Karpas-422 (cell line): ENCODE results near the gene HOXA13. TPM values are rescaled to one million over a fixed set of nuclear protein-coding genes. Genes with fewer than 3 reads are reported as not detected.

ENCODE experiments used
- DNase-seq: peaks from one replicate; pipeline ENCODE4 v3.0.0-alpha.2; 2015
- H2AFZ ChIP-seq: fragments of 200-600 bp; sonication (generic); 2 replicates; pipeline ENCODE4 v1.6.1; 2014; ENCODE audit warnings: antibody characterized with exemption, low read length, mixed read lengths
- H3K27ac ChIP-seq: fragments of 200-600 bp; sonication (generic); 2 replicates; pipeline ENCODE4 v1.5.1; 2014; ENCODE audit warnings: mild to moderate bottlenecking, low read length, moderate library complexity
- H3K27me3 ChIP-seq: fragments of 200-600 bp; sonication (generic); 2 replicates; pipeline ENCODE4 v1.6.1; 2014; ENCODE audit warnings: low read length, mixed read lengths
- H3K36me3 ChIP-seq: fragments of 200-600 bp; sonication (generic); 2 replicates; pipeline ENCODE4 v1.6.1; 2014; ENCODE audit warnings: low read length, mixed read lengths; ENCODE audit not compliant: insufficient read depth
- H3K4me1 ChIP-seq: fragments of 200-600 bp; sonication (generic); 2 replicates; pipeline ENCODE4 v1.6.1; 2014; ENCODE audit warnings: mild to moderate bottlenecking, low read length, mixed read lengths
- H3K4me2 ChIP-seq: fragments of 200-600 bp; sonication (generic); 2 replicates; pipeline ENCODE4 v1.6.1; 2014; ENCODE audit warnings: low read length, low read depth, mild to moderate bottlenecking; ENCODE audit not compliant: poor library complexity, severe bottlenecking
- H3K4me3 ChIP-seq: fragments of 200-600 bp; sonication (generic); 2 replicates; pipeline ENCODE4 v1.5.1; 2014; ENCODE audit warnings: mild to moderate bottlenecking, antibody characterized with exemption, low read length, mixed read lengths
- H3K79me2 ChIP-seq: fragments of 200-600 bp; sonication (generic); 2 replicates; pipeline ENCODE4 v1.6.1; 2014; ENCODE audit warnings: mild to moderate bottlenecking, low read length, mixed read lengths
- H3K9ac ChIP-seq: fragments of 200-600 bp; sonication (generic); 2 replicates; pipeline ENCODE4 v1.6.0; 2014; ENCODE audit warnings: low read length
- H3K9me2 ChIP-seq: fragments of 200-600 bp; sonication (generic), shearing (Covaris generic); replicated peaks from 2 replicates; pipeline ENCODE4 v1.6.0; 2014; ENCODE audit warnings: mild to moderate bottlenecking, low read length, moderate library complexity; ENCODE audit not compliant: insufficient read depth
- H3K9me3 ChIP-seq: fragments of 300-700, 200-600 bp; sonication (generic); 2 replicates; pipeline ENCODE4 v1.6.1; 2014; ENCODE audit warnings: low read length, mixed read lengths
- H4K20me1 ChIP-seq: fragments of 200-600 bp; sonication (generic); 2 replicates; pipeline ENCODE4 v1.6.1; 2014; ENCODE audit warnings: mild to moderate bottlenecking, antibody characterized with exemption, low read length, low read depth; ENCODE audit not compliant: insufficient read depth
- total RNA-seq: library from RNA; depleted of rRNA; stranded (reverse); fragments of >200 nt; shearing (Covaris generic); gene quantifications from 2 replicates; pipeline ENCODE4 v1.2.3, GENCODE V29; 2014; ENCODE audit warnings: low replicate concordance

Gene HOXA13
- total RNA-seq, 1 experiment from 2014 or later, result 0.07 TPM

DNA sequence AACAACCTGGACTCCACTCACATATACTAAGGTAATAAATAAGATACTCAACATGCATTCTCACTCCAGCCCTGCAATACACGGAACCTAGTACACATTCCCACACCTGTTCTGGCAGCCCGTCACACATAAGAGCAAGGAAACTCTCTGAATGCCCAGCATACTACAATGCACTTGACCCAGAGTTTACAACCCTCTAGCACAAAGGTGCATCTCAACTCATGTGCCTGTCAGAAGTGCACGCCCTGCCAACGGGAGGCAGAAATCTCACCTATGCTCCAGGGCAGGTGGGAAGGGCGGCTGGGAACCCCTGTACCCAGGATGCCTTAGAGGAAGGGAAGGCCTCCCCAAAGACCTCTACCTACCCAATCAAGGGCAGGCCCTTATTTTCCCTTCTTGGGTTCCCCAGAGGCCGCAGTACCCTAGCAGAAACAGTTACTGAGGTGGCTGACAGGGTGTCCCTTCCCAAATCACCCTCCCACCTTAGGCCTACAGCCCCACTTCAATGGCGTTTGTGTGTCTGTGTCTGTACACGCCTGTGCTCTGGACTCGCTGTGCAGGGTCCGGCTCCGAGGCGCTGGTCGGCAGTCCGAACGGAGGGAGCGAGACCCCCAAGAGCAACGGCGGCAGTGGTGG lies 44.7 kb upstream of the HOXA13 start:
- Histone ChIP-seq H3K4me3 (no peak overlapping the region), H3K9me3 (no peaks in the 10 kb centered on the region), H3K4me2 (no peak overlapping the region), H3K9me2 (no peaks in the 10 kb centered on the region), H4K20me1 (no peaks in the 10 kb centered on the region), H3K36me3 (no peaks in the 10 kb centered on the region), H3K27ac (no peak overlapping the region), H3K27me3 (no peaks in the 10 kb centered on the region), H3K4me1 (peaks cover 9% of the 10 kb centered on the region), H2AFZ (no peak overlapping the region), H3K9ac (no peak overlapping the region), H3K79me2 (no peaks in the 10 kb centered on the region)
- no peak for DNase-seq

DNA sequence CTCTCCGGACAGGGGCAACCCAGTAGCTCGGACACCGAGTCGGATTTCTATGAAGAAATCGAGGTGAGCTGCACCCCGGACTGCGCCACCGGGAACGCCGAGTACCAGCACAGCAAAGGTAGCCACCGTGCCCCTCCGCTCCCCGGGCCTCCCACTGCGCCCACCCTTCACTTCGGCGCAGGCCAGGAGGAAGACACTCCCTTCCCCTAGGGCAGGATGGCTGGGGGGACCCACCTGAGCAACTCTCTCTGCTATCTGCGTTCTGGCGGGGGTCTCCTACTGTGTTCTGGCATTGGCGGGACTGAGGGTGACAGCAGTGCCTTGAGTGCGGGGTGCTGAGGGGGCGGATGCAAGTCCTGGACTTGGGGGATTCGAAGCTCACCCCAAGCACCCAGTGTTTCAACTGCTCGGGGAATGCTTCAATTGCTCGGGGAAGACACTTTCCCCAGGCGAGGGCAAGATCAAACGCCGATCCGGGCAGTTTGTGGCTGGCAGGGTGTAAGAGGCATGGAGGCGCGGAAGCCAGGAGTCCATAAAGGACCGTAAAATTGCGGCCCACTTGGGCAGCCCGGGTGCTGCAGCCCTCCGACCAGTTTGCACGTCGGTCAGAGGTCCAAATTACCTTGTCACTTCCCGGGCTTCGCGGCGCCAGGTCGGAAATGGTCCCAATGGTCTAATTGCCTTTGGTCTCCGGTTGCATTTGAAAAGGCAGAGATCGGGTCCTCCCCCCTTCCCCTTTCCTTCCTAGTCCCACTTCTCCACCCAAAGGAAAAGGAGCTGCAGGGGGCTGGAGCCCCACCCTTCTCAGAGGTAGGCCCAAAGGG lies 43.7 kb upstream of the HOXA13 start:
- H3K9me3 ChIP-seq, result no peaks in the 10 kb centered on the region
- no peaks in the 10 kb centered on the region for H3K9me2 ChIP-seq
- peaks cover under 1% of the 10 kb centered on the region; the same call in 1 of the 2 replicates for H3K4me1 ChIP-seq
- H3K4me3 ChIP-seq, result no peak overlapping the region
- H3K27me3 ChIP-seq, result no peaks in the 10 kb centered on the region
- no peak overlapping the region for H3K4me2 ChIP-seq
- H3K27ac ChIP-seq, result no peak overlapping the region
- no peaks in the 10 kb centered on the region for H3K36me3 ChIP-seq
- no peak for DNase-seq
- H3K79me2 ChIP-seq, result no peaks in the 10 kb centered on the region
- no peak overlapping the region for H2AFZ ChIP-seq
- no peaks in the 10 kb centered on the region; the same call in 1 of the 2 replicates for H4K20me1 ChIP-seq
- H3K9ac ChIP-seq, result no peak overlapping the region

DNA sequence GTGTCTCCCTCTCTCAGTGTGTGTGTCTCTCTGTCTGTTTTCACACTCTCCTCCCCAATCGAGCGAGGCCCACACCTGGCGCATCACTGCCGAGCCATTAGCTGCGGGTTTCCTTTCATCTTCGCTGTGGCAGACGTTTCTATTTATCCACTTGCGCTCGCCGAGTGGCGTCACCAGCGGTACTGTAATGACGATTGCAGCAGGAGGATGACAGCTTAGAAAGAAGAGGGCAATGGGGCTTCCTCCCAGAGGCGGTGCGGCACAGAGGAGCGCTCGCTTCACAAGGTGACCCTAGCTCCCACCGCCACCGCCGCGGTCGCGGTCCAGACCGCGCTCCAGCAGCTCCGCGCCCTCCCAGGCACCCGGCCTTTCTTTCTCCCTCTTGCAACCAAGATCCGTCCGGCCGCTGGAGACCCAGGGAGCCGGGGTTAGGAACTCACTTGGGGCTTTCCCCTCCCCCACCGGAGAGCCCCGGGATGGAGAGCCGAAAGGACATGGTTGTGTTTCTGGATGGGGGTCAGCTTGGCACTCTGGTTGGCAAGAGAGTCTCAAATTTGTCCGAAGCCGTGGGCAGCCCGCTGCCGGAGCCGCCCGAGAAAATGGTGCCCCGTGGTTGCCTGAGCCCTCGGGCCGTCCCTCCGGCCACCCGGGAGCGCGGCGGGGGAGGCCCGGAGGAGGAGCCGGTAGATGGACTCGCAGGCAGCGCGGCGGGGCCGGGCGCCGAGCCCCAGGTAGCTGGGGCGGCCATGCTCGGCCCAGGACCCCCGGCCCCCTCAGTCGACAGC lies 42.9 kb upstream of the HOXA13 start, which contains the start of gene EVX1:
Gene EVX1, plus strand, starts transcription at position 248 of the 785 bp plus-strand sequence. Its CDS starts 229 bp downstream, at position 477.
- no peak for DNase-seq
- no peak within 1 kb of the TSS for H3K4me2 ChIP-seq
- H3K36me3 ChIP-seq, result no peaks in the 10 kb centered on the region
- no peak within 1 kb of the TSS for H2AFZ ChIP-seq
- H3K4me3 ChIP-seq, result no peak within 1 kb of the TSS
- H4K20me1 ChIP-seq, result no peaks in the 10 kb centered on the region; the same call in 1 of the 2 replicates
- no peak within 1 kb of the TSS for H3K9ac ChIP-seq
- no peaks in the 10 kb centered on the region for H3K79me2 ChIP-seq
- H3K4me1 ChIP-seq, result no peaks in the 10 kb centered on the region
- H3K27me3 ChIP-seq, result no peaks in the 10 kb centered on the region
- H3K9me3 ChIP-seq, result no peaks in the 10 kb centered on the region
- no peak within 1 kb of the TSS for H3K27ac ChIP-seq
- H3K9me2 ChIP-seq, result no peaks in the 10 kb centered on the region

DNA sequence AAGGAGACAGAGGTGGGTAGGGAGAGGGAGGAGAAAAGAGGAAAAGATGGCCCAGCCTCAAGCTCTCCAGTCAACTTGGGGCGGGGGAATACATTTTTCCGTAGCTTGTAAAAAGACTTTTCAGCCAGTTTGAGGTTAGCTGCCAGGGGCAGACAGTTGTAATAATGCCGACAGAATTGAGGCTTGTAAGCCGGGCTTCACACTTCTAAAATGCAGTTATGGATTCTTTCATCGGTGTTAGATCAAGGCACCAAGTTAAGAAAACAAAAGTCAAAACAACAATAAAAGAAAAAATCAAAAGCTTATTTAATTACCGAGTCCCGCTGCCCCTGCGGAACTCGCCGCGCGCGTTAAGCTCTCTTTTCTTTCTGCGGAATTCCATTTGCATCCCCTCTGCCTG lies 42.3 kb upstream of the HOXA13 start:
- H3K36me3 ChIP-seq, result no peaks in the 10 kb centered on the region
- no peaks in the 10 kb centered on the region for H3K9me3 ChIP-seq
- H3K9ac ChIP-seq, result no peak overlapping the region
- H4K20me1 ChIP-seq, result no peaks in the 10 kb centered on the region; the same call in 1 of the 2 replicates
- no peak overlapping the region for H3K4me2 ChIP-seq
- no peaks in the 10 kb centered on the region for H3K4me1 ChIP-seq
- no peak for DNase-seq
- no peaks in the 10 kb centered on the region for H3K79me2 ChIP-seq
- no peaks in the 10 kb centered on the region for H3K9me2 ChIP-seq
- H3K27ac ChIP-seq, result no peak overlapping the region
- no peaks in the 10 kb centered on the region for H3K27me3 ChIP-seq
- no peak overlapping the region for H2AFZ ChIP-seq
- no peak overlapping the region for H3K4me3 ChIP-seq

DNA sequence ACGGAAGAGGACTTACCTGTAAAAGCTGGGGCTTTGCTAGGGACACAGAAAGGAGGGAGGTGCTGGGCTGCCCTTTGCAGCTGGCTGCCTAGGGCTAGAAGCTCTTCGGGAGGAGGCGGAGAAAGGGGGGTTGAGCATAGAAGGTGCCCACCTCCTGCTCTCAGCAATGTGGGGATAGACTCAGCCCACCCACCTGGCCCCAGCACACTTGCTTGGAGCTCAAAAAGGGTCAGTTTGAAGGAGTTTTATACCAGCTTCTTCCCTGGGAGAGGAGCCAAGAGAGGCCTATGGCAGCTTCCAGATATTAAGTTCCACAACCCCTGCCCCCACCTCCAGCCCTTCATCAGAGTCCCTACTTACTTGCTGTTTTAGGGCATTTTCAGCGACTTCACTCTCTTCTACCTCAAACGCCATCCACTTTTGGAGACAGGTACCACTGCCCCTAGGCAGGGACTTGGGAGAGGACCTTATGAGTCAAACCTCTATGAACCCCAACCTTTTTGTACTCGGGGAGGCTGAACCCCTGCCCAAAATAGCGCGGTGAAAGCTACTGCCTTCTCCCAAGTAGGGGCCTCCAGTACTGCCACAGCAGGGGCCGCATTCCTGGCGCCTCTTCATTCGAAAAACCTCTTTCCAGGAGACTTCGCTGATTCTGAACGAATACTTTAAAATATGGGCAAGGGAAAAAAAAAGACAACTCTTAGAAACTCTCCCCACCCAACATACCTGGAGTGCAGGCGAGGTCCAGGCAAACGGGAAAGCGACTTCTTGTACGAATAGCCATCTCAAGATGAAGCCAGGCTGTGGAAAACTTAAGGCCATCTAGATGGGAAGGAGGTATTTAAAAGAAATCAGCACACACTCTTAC lies 41.5 kb upstream of the HOXA13 start:
- Histone ChIP-seq H3K27me3 (no peaks in the 10 kb centered on the region), H3K4me1 (no peaks in the 10 kb centered on the region), H4K20me1 (no peaks in the 10 kb centered on the region; the same call in 1 of the 2 replicates), H3K36me3 (no peaks in the 10 kb centered on the region), H3K9me3 (no peaks in the 10 kb centered on the region), H3K79me2 (no peaks in the 10 kb centered on the region), H3K4me2 (no peak overlapping the region), H3K9me2 (no peaks in the 10 kb centered on the region), H3K9ac (no peak overlapping the region), H3K27ac (no peak overlapping the region), H2AFZ (no peak overlapping the region), H3K4me3 (no peak overlapping the region)
- DNase-seq, result no peak

DNA sequence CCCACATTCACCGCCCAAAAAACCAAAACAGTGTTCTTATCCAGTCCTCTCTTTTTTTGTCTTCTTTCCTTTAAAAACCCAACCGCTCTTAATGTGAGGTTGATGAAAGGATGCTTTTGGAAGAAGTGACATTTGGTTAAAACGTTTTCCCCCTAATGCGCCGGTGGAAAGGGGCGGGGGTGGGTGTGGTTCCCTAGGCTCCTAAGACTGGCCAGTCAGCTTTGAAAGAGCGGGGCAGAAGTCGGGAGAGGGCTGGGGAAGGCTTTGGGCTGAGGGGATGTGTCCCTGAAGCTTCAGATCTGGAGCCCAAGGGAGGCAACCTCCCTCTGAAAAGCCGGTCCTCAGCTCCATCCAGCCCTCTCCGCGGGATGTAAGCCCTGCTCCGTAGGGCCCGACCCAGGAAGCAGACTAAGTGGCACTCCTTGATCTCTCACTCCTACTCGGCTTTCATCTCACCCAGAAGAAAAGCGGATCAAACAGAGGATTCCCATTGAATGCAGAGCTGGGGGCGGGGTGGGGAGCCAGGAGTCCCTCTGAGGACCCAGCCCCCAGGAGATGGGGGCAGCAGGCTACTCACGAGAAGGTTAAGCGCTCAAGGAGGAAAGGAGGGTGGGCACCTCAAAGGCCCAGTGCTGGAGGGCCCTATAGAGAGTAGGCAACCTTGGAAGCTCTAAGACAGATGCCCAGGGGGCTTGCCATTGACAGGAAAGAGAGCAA lies 40.3 kb upstream of the HOXA13 start:
- Histone ChIP-seq H4K20me1 (no peaks in the 10 kb centered on the region; the same call in 1 of the 2 replicates), H3K27me3 (no peaks in the 10 kb centered on the region), H3K79me2 (no peaks in the 10 kb centered on the region), H3K4me2 (no peak overlapping the region), H3K9me2 (no peaks in the 10 kb centered on the region), H3K27ac (no peak overlapping the region), H2AFZ (no peak overlapping the region), H3K36me3 (no peaks in the 10 kb centered on the region), H3K4me3 (no peak overlapping the region), H3K9me3 (no peaks in the 10 kb centered on the region), H3K4me1 (no peaks in the 10 kb centered on the region), H3K9ac (no peak overlapping the region)
- DNase-seq, result no peak

DNA sequence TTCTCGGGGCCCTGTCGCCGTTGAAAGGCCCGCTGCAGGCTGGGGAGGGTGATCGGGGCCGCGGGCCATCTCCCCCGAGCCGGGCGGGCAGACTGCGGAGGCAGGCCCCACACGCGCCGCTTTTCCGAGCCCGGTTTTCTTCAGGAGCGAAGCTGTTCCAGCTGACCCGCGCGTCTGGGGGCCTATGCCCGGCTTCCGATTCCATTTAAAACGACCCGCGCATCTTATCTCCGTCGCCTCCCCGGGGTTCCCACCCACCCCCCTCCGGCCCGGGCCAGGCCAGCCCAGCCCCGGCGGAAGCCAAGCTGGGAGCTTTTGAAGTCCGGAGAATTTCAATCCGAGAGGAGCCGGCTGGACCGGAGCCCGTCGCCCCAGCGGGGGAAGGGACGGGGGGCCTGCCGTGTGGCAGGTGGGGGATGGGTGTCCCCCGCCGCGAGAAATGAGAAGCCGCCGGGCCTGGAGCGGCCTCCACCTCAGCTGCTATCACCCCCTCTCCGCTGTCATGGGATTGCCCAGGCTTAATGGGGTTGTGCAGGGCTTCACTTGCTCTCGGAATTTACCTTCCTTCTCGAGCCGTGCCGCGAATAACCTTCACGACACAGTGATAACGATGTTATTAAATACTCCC lies 39.6 kb upstream of the HOXA13 start:
- H3K27ac ChIP-seq, result no peak overlapping the region
- H3K9me3 ChIP-seq, result no peaks in the 10 kb centered on the region
- H3K9ac ChIP-seq, result no peak overlapping the region
- H3K79me2 ChIP-seq, result no peaks in the 10 kb centered on the region
- DNase-seq, result no peak
- H3K4me1 ChIP-seq, result no peaks in the 10 kb centered on the region
- H3K9me2 ChIP-seq, result no peaks in the 10 kb centered on the region
- no peak overlapping the region for H3K4me3 ChIP-seq
- no peaks in the 10 kb centered on the region for H3K27me3 ChIP-seq
- no peaks in the 10 kb centered on the region; the same call in 1 of the 2 replicates for H4K20me1 ChIP-seq
- no peak overlapping the region for H2AFZ ChIP-seq
- no peak overlapping the region for H3K4me2 ChIP-seq
- H3K36me3 ChIP-seq, result no peaks in the 10 kb centered on the region
